NCI-H2196 treated with DMSO at 0.1 percent for 48 hours (cell line): ENCODE measurements around the gene FOXC1.

Experiments
- DNase-seq: peaks from one replicate; lab custom pipeline; 2025; ENCODE audit not compliant: unreplicated experiment; lab: John Stamatoyannopoulos, UW

The FOXC1 gene

GRCh38 chr6:1611572-1612298 is 2.0 kb downstream of the FOXC1 start:
- no peak for DNase-seq

- no peak for DNase-seq
These were observed 2.7 kb downstream of the FOXC1 start for GRCh38 chr6:1612299-1612973.

GRCh38 chr6:1612974-1613306 is 3.2 kb downstream of the FOXC1 start:
- DNase-seq, result no peak

- DNase-seq, result no peak
These were observed 3.6 kb downstream of the FOXC1 start for GRCh38 chr6:1613346-1613687.

- no peak for DNase-seq
These were observed 4.2 kb downstream of the FOXC1 start for GRCh38 chr6:1613688-1614447.

GRCh38 chr6:1614448-1615150 is 4.9 kb downstream of the FOXC1 start:
- DNase-seq, result no peak

GRCh38 chr6:1615151-1615852 is 5.6 kb downstream of the FOXC1 start:
- DNase-seq, result no peak

- DNase-seq, result no peak
These were observed 6.2 kb downstream of the FOXC1 start for GRCh38 chr6:1615853-1616420.

GRCh38 chr6:1616701-1617463 is 7.2 kb downstream of the FOXC1 start:
- DNase-seq, result no peak

GRCh38 chr6:1617466-1618310 is 8.0 kb downstream of the FOXC1 start:
- DNase-seq, result no peak

- no peak for DNase-seq
These were observed 8.8 kb downstream of the FOXC1 start for GRCh38 chr6:1618311-1619097.

- no peak for DNase-seq
These were observed 9.5 kb downstream of the FOXC1 start for GRCh38 chr6:1619098-1619672.

- no peak for DNase-seq
These were observed 10.2 kb downstream of the FOXC1 start for GRCh38 chr6:1619673-1620503.

- DNase-seq, result no peak
These were observed 10.9 kb downstream of the FOXC1 start for GRCh38 chr6:1620504-1621069.

GRCh38 chr6:1621070-1621701 is 11.5 kb downstream of the FOXC1 start:
- DNase-seq, result no peak

- no peak for DNase-seq
These were observed 12.6 kb downstream of the FOXC1 start for GRCh38 chr6:1622220-1622850.
